DND-41 (cell line): ENCODE data around the gene SLC25A21.

Source experiments
- ATAC-seq: fragments of 200-7000 bp; cut with Tn5 transposase; 3 replicates; pipeline ENCODE4 v1.9.1; 2021; ENCODE audit warnings: low read depth; ENCODE audit not compliant: insufficient read depth
- DNase-seq: peaks from one replicate; pipeline ENCODE4 v3.0.0-alpha.2; 2020
- H2AFZ ChIP-seq: 2 replicates; pipeline ENCODE4 v1.6.0; 2012; ENCODE audit warnings: low read depth, low read length
- H3K27ac ChIP-seq: 2 replicates; pipeline ENCODE4 v1.5.1; 2012; ENCODE audit warnings: low read length, inconsistent platforms
- H3K27me3 ChIP-seq: fragments of 200-600 bp; sonication (generic); 2 replicates; pipeline ENCODE4 v1.6.0; 2012; ENCODE audit warnings: low read length, mild to moderate bottlenecking, inconsistent platforms; ENCODE audit not compliant: insufficient read depth, poor library complexity
- H3K36me3 ChIP-seq: 2 replicates; pipeline ENCODE4 v1.5.1; 2012; ENCODE audit warnings: low read length, inconsistent platforms; ENCODE audit not compliant: insufficient read depth
- H3K4me1 ChIP-seq: 2 replicates; pipeline ENCODE4 v1.5.1; 2012; ENCODE audit warnings: mild to moderate bottlenecking, low read length; ENCODE audit not compliant: insufficient read depth
- H3K4me2 ChIP-seq: 2 replicates; pipeline ENCODE4 v1.6.0; 2012; ENCODE audit warnings: mild to moderate bottlenecking, moderate library complexity, low read length, inconsistent platforms; ENCODE audit not compliant: insufficient read depth
- H3K4me3 ChIP-seq, 2 experiments: fragments of 200-600 bp in 1 of 2; shearing (Covaris generic) in 1 of 2; 2 replicates each; pipeline ENCODE4 v1.5.1; 2012 to 2016; ENCODE audit warnings: inconsistent platforms in 2 of 2, low read length in 2 of 2, mild to moderate bottlenecking in 2 of 2, low read depth in 1 of 2, moderate library complexity in 1 of 2
- H3K79me2 ChIP-seq: 2 replicates; pipeline ENCODE4 v1.6.0; 2012; ENCODE audit warnings: low read length, inconsistent platforms; ENCODE audit not compliant: insufficient read depth
- H3K9ac ChIP-seq: 2 replicates; pipeline ENCODE4 v1.6.0; 2012; ENCODE audit warnings: low read depth, mild to moderate bottlenecking, inconsistent platforms, low read length, moderate library complexity
- H3K9me3 ChIP-seq: 2 replicates; pipeline ENCODE4 v1.5.1; 2012; ENCODE audit warnings: low read length, moderate library complexity, mild to moderate bottlenecking, inconsistent platforms; ENCODE audit not compliant: insufficient read depth, severe bottlenecking
- H4K20me1 ChIP-seq: 2 replicates; pipeline ENCODE4 v1.6.0; 2012; ENCODE audit warnings: low read length; ENCODE audit not compliant: insufficient read depth
- CTCF ChIP-seq: IDR thresholded peaks from 2 replicates; pipeline ENCODE4 v1.5.1; 2012; ENCODE audit warnings: borderline replicate concordance, low read length, moderate library complexity, mild to moderate bottlenecking; ENCODE audit not compliant: poor library complexity, severe bottlenecking; ENCODE audit errors: extremely low read depth
- EZH2 ChIP-seq: IDR thresholded peaks from 3 replicates; pipeline ENCODE4 v1.6.1; 2012; ENCODE audit warnings: borderline replicate concordance, low read depth, mild to moderate bottlenecking, moderate library complexity, low read length, inconsistent platforms; ENCODE audit not compliant: severe bottlenecking

The SLC25A21 gene

GRCh38 chr14:36807727-36808126 lies 364.7 kb downstream of the SLC25A21 start:
- Histone ChIP-seq H3K27me3 (no peaks in the 10 kb centered on the region), H3K27ac (no peak overlapping the region), H3K9me3 (no peaks in the 10 kb centered on the region), H3K36me3 (no peaks in the 10 kb centered on the region), H3K4me1 (no peaks in the 10 kb centered on the region), H2AFZ (no peak overlapping the region), H3K4me3 (no peak overlapping the region), H3K9ac (no peak overlapping the region), H3K79me2 (no peaks in the 10 kb centered on the region), H3K4me2 (no peak overlapping the region), H4K20me1 (no peaks in the 10 kb centered on the region)
- no peak for TF ChIP-seq CTCF
- TF ChIP-seq EZH2: no peak
- ATAC-seq: no peak
- DNase-seq: no peak

- Histone ChIP-seq H2AFZ (no peak overlapping the region), H3K4me3 (no peak overlapping the region), H3K27ac (no peak overlapping the region), H3K27me3 (no peaks in the 10 kb centered on the region), H3K4me1 (no peaks in the 10 kb centered on the region; the same call in 1 of the 2 replicates), H3K9me3 (no peaks in the 10 kb centered on the region), H3K36me3 (no peaks in the 10 kb centered on the region), H4K20me1 (no peaks in the 10 kb centered on the region), H3K9ac (no peak overlapping the region), H3K4me2 (no peak overlapping the region), H3K79me2 (no peaks in the 10 kb centered on the region)
- TF ChIP-seq EZH2 (no peak), CTCF (no peak)
- DNase-seq (no peak), ATAC-seq (no peak)
Observed at GRCh38 chr14:36805131-36805559, 367.3 kb downstream of the SLC25A21 start.

GRCh38 chr14:36797634-36798033 lies 374.8 kb downstream of the SLC25A21 start:
- H3K4me3 ChIP-seq: no peak overlapping the region
- no peak overlapping the region for H2AFZ ChIP-seq
- no peaks in the 10 kb centered on the region; the same call in 1 of the 2 replicates for H3K4me1 ChIP-seq
- no peak for DNase-seq
- no peaks in the 10 kb centered on the region for H3K79me2 ChIP-seq
- H3K4me2 ChIP-seq: no peak overlapping the region
- ATAC-seq: no peak
- H4K20me1 ChIP-seq: no peaks in the 10 kb centered on the region
- TF ChIP-seq CTCF (no peak), EZH2 (no peak)
- no peak overlapping the region for H3K9ac ChIP-seq
- no peaks in the 10 kb centered on the region for H3K36me3 ChIP-seq
- no peak overlapping the region for H3K27ac ChIP-seq
- no peaks in the 10 kb centered on the region for H3K9me3 ChIP-seq
- H3K27me3 ChIP-seq: no peaks in the 10 kb centered on the region

- TF ChIP-seq CTCF (no peak), EZH2 (no peak)
- ATAC-seq (no peak), DNase-seq (no peak)
- Histone ChIP-seq H3K27ac (no peak overlapping the region), H2AFZ (no peak overlapping the region), H3K9me3 (no peaks in the 10 kb centered on the region), H3K27me3 (no peaks in the 10 kb centered on the region), H3K4me2 (no peak overlapping the region), H3K79me2 (no peaks in the 10 kb centered on the region), H3K4me3 (no peak overlapping the region), H4K20me1 (no peaks in the 10 kb centered on the region), H3K4me1 (no peaks in the 10 kb centered on the region), H3K36me3 (no peaks in the 10 kb centered on the region), H3K9ac (no peak overlapping the region)
Observed at GRCh38 chr14:36791402-36791801, 381.0 kb downstream of the SLC25A21 start.
